Measurements from ENCODE around the gene CTDP1. TPM values are rescaled to one million over a fixed set of nuclear protein-coding genes. Genes with fewer than 3 reads are reported as not detected.

CTDP1 gene
- total RNA-seq, 4 donors from 2014 or later, result 20.7 to 36.2 (median 25.8) TPM

DNA sequence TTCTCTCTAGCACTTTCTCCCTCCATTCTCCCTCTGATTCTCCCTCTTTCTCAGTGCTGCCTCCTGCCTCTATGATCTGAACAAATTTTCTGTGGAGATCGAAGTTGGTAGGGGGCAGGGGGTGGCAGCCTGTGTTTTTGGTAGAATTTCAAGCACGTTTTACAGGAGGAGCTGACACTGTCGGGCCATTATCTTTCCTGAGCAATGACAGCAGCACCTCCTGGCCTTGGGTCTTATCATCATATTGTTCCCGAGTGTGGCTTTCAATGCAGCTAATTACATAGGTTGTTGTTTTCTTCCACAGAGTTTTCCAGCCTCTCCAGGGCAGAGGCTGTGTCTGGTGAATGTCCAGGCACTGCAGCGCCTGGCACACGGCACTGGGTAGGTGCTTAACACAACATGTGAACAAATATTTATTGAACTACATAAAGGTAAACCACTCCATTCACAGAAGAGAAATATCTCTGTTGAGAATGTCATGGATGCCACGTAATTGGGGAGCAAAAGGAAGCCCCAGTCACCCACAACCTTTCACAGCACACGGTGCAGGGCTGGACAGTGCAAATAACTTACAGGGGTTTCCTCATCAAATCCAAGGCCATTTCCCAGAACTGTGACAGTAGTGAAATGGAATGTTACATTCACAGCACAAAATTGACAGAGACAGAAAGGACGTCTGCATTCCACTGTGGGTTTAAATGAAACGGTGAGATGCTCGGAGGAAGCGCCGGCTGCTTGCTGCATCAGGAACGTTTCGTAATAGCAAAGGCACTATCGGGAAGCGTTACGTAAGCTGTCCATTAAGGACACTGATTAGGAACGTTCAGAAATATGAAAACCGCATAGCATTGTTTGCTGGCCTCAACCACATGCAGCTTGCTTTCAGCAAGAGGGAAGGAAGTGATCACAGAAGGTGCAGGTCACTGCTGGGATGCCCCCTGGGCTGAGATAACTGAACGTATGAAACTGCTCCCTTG, 111.7 kb downstream of the CTDP1 start:
- Histone ChIP-seq H3K27me3 (peaks cover 0 to 8% of the 10 kb centered on the region in 2 donors), H3K36me3 (no peaks in the 10 kb centered on the region)

DNA sequence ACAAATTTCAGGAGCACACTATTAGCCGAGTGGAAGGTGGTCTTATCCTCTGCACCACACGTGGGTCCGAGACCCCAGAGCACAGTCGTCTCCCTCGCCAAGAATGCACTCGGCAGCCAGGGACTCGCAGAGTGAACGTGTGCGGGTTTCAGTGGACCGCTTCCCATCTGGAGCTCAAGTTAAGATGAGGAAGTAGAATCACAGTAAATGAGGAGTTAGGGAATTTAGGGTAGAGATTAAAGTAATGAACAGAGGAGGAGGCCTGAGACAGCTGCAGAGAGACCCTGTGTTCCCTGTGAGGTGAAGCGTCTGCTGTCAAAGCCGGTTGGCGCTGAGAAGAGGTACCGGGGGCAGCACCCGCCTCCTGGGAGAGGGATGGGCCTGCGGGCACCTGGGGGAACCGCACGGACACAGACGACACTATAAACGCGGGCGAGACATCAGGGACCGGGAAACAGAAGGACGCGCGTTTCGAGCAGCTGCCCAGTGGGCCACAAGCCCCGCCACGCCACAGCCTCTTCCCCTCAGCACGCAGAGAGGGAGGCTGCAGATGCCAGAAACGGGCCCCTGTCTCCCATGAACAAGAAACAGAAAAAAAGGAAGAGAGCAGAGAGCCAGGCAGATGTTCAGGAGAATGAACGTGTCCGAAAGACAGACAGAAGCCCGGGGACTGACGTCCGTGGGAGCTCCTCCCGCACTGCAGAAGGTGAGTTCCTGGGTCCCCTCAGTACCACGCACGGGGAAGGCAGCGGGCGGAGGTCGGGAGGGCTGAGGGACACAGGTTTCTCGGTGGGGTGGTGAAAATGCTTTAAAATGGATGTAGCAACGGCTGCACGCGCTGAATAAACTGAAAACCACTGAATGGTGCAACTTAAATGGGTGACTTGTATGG, 112.7 kb downstream of the CTDP1 start:
- Histone ChIP-seq H3K4me3 (peak overlapping the region in 1 of 4 donors; percentile 6), H3K27ac (no peak overlapping the region), H3K36me3 (no peaks in the 10 kb centered on the region), H3K27me3 (peaks cover 0 to 8% of the 10 kb centered on the region in 2 donors), H3K9me3 (no peaks in the 10 kb centered on the region), H3K4me1 (peaks cover 0 to 6% (median under 1%) of the 10 kb centered on the region in 4 donors)
- TF ChIP-seq, protein P1, sequence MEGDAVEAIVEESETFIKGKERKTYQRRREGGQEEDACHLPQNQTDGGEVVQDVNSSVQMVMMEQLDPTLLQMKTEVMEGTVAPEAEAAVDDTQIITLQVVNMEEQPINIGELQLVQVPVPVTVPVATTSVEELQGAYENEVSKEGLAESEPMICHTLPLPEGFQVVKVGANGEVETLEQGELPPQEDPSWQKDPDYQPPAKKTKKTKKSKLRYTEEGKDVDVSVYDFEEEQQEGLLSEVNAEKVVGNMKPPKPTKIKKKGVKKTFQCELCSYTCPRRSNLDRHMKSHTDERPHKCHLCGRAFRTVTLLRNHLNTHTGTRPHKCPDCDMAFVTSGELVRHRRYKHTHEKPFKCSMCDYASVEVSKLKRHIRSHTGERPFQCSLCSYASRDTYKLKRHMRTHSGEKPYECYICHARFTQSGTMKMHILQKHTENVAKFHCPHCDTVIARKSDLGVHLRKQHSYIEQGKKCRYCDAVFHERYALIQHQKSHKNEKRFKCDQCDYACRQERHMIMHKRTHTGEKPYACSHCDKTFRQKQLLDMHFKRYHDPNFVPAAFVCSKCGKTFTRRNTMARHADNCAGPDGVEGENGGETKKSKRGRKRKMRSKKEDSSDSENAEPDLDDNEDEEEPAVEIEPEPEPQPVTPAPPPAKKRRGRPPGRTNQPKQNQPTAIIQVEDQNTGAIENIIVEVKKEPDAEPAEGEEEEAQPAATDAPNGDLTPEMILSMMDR (IDR thresholded peaks at IDR 0.05), result no peak
- TF ChIP-seq POLR2A (IDR thresholded peaks at IDR 0.05), result no peak
- DNase-seq, result peak in 1 of 3 donors; percentile 34

More for the DNA sequence above, 111.7 kb downstream of the CTDP1 start:
- Histone ChIP-seq H3K4me1 (peaks cover 0 to 6% (median 0%) of the 10 kb centered on the region in 4 donors), H3K4me3 (no peak overlapping the region), H3K9me3 (no peaks in the 10 kb centered on the region), H3K27ac (no peak overlapping the region)
- TF ChIP-seq, protein P1 (IDR thresholded peaks at IDR 0.05), result no peak
- TF ChIP-seq POLR2A (IDR thresholded peaks at IDR 0.05), result no peak
- DNase-seq, result peak in 1 of 3 donors; percentile 26

DNA sequence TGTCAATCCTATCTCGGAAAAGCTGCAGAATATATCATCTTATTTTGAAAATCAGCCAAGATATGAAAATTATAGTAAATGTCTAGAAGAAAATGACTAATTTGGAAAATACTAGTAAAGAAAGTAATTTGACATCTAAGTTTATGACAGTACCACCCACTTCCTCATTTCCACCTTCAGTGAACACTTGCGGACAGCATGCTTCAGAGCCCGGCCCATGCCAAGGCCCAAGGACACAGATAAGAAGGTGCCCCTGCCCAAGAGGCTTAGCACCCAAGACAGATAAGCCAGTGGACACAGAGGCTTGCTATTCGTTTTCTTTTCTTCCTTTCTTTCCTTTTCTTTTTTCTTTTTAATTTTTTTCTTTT, 113.4 kb downstream of the CTDP1 start:
- no peaks in the 10 kb centered on the region for H3K9me3 ChIP-seq
- no peaks in the 10 kb centered on the region for H3K36me3 ChIP-seq
- TF ChIP-seq, protein P1 (IDR thresholded peaks at IDR 0.05), result no peak
- no peak for TF ChIP-seq POLR2A (IDR thresholded peaks at IDR 0.05)
- H3K4me1 ChIP-seq, result peaks cover 0 to 9% (median 3%) of the 10 kb centered on the region in 4 donors
- peak in 1 of 3 donors; percentile 35 for DNase-seq
- peaks cover 0 to 6% of the 10 kb centered on the region in 2 donors for H3K27me3 ChIP-seq
- H3K27ac ChIP-seq, result no peak overlapping the region
- H3K4me3 ChIP-seq, result peak overlapping the region in 1 of 4 donors; percentile 6

DNA sequence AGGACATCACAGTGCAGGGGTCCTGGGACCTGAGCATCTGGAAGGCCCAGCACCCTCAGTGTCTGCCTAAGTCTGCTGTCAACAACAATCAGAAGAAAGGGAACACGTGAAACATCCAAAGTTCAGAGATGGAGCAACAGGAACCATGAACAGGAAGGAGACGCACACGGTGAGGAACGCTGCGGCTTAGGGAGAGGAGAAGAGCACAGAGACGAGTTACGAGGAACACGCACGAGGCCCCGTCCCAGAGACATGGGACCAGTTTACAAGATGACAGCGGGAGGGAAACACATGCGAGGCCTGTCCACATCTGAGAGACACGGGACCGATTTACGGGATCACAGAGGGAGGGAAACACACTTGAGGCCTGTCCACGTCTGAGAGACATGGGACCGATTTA, 115.2 kb downstream of the CTDP1 start:
- Histone ChIP-seq H3K4me1 (peaks cover 0 to 24% (median 11%) of the 10 kb centered on the region in 4 donors), H3K9me3 (no peaks in the 10 kb centered on the region), H3K4me3 (no peak overlapping the region), H3K27me3 (peaks cover 0 to 10% of the 10 kb centered on the region in 2 donors), H3K36me3 (no peaks in the 10 kb centered on the region), H3K27ac (no peak overlapping the region)
- peak in 1 of 3 donors; percentile 15 for DNase-seq
- no peak for TF ChIP-seq POLR2A (IDR thresholded peaks at IDR 0.05)
- TF ChIP-seq, protein P1 (IDR thresholded peaks at IDR 0.05), result no peak

DNA sequence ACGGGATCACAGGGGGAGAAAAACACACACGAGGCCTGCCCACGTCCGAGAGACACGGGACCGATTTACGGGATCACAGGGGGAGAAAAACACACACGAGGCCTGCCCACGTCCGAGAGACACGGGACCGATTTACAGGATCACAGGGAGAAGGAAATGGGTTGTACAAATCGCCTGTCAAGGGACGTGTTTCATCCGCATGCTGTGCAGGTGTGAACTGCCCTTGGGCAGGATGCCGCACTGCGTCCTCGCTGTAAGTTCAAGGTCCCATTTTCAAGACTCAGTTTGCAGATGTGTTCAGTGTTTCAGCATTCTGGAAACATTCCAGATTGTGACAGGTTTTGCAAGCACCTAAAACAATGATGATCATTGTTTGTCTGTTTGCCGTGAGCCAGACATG, 115.8 kb downstream of the CTDP1 start:
- peak in 1 of 3 donors; percentile 7 for DNase-seq
- H3K27ac ChIP-seq, result no peak overlapping the region
- no peak overlapping the region for H3K4me3 ChIP-seq
- H3K36me3 ChIP-seq, result no peaks in the 10 kb centered on the region
- H3K4me1 ChIP-seq, result peaks cover 0 to 24% (median 12%) of the 10 kb centered on the region in 4 donors
- TF ChIP-seq POLR2A (IDR thresholded peaks at IDR 0.05), result no peak
- TF ChIP-seq, protein P1 (IDR thresholded peaks at IDR 0.05), result no peak
- no peaks in the 10 kb centered on the region for H3K9me3 ChIP-seq
- peaks cover 0 to 10% of the 10 kb centered on the region in 2 donors for H3K27me3 ChIP-seq
